NCI-H446 treated with DMSO at 0.1 percent for 48 hours (cell line): ENCODE measurements around the gene KIF13A.

Source experiments
- DNase-seq: peaks from one replicate; lab custom pipeline; 2025; lab: John Stamatoyannopoulos, UW

Gene KIF13A

DNA sequence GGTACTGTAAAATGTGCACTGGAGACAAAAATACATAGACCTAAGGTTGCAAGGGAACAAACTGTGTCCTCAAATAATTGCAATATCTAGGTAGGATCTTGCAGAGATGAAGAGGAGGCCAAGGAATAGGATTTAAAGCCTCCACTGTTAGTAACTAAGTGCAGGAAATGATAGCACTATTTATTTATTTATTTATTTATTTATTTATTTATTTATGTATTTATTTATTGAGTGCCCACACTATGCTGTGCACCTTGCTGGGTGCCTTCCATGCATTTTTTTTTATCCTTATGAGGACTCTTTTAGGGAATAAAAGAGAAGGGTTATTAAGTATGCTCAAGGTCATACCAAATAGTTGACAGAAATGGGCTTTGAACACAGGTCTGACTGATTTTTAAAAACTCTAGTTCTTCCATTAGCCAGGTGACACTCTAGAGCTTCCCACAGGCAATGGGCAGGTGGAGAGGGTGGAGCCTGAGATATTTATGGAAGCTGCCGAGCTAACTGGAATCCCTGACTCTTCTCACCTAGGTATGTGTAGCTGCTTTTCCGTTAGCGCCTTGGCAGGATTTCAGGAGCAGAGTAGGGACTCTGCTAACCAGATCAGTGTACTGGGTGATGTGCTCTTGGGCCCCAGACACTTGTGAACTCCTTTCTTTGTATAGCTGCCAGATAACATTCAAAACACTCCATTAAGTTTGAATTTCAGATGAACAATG, 268.0 kb downstream of the KIF13A start:
- no peak for DNase-seq

- no peak for DNase-seq
Observed at GRCh38 chr6:17716221-17716620, 271.2 kb downstream of the KIF13A start.

DNA sequence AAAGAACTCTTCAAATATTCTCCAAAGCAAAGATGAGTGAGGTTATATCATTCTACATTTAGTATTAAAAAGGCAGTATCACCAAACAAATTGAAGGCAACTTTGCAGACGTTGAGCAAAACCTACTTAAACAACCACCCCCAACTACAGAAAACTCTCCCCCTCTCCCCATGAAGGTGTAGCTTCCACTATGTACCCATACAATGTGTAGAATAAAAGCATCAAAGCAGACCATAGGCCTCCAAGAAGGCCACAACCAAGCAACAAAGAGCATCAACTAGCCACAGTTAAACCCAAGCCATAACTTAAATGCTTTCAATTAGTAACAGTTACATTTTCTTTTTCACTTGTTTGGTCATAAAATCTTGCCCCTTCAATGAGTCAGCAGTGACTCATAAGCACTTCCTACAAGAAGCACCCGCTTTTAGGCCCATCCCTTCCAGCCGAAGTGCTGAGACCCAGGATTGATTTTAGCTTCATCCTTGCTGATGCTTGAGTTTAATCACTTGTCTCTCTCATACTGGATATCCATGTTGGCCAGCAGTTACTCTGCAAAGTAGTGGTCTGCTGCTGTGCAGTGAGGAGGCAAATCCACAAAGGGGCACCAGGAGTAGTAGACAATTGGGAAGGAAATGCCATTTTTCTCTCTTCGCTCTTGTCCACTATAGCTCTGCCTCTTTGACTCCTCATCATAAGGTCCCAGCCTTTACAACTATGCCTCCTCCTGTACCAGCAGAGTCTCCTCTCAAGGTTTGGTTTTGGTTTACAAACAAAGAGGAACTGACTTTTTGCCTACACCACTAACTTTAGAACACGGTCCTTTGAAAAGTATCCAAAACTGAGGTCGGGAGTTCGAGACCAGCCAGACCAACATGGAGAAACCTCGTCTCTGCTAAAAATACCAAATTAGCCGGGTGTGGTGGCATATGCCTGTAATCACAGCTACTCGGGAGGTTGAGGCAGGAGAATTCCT, 272.3 kb downstream of the KIF13A start:
- DNase-seq, result no peak

GRCh38 chr6:17714177-17714576, 273.3 kb downstream of the KIF13A start:
- no peak for DNase-seq

DNA sequence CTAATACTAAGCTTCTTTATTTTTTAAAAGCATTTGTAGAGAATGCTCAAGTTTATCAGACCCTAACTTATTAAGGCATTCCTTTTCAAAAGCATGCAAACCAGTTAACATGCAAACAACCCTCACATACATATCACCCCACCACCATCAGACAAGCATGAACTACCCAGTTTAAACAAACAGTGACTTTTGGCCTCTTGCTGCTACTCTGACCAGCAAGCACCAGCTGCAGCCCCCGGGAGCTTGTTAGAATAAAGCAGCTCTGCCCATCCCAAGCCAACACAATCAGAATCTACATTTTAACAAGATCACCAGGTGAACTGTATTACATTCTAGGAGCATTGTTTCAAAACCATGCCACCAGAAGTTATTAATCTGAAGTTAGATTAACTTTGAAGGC, 274.9 kb downstream of the KIF13A start:
- DNase-seq, result no peak

DNA sequence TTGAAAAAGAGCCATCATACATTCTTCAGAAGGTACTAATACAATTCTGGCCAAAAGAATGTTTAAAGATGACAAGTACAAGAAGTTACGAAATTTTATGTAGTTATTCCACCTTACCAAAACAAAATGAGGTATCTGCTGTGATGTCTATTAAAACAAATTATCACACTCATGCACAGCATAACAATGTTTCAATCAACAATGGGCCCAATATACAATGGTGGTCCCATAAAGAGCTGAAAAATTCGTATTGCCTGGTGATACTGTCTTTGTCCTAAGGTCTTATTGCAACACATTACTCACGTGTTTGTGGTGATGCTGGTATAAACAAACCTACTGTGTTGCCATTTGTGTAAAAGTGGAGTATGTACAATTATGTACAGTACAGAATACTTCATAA, 277.1 kb downstream of the KIF13A start:
- DNase-seq, result no peak

DNA sequence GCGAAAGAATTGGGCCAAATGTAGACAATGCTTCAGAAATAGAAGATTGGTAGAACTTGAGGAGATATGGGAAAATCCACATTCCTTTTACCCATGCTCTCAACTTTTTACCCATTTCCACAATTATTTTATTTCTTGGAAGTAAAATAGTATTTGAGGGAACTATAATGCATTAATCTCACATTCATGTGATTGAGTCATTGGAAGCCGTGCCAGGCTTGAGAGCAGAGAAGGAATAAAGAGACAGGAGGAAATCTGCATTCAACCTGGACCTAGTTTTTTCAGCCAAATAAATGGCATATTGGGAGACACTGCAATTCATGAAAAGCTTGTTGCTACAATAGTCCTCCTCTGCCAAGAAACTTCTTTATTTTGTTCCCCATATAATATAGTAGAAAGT, 278.0 kb downstream of the KIF13A start:
- DNase-seq, result no peak
